GM23248 (cell line): Measurements from ENCODE around the gene CADPS. TPM values are rescaled to one million over a fixed set of nuclear protein-coding genes. Genes with fewer than 3 reads are reported as not detected.
"Not testable (repeated sequence)": the region's sequence is repeated elsewhere in the genome, so short reads cannot be mapped to it uniquely, and the experiment has no call there.

Source experiments
- DNase-seq: peaks from one replicate; pipeline ENCODE4 v3.0.0-alpha.2; 2015
- H2AFZ ChIP-seq: fragments of 200-600 bp; sonication (generic); 2 replicates; pipeline ENCODE4 v1.6.1; 2016; ENCODE audit warnings: antibody characterized with exemption
- H3F3A ChIP-seq: fragments of 200-600 bp; sonication (generic); 2 replicates; pipeline ENCODE4 v1.6.1; 2016; ENCODE audit warnings: mild to moderate bottlenecking, antibody characterized with exemption, mixed run types; ENCODE audit not compliant: insufficient read depth
- H3K27ac ChIP-seq: fragments of 200-600 bp; sonication (generic); 2 replicates; pipeline ENCODE4 v1.5.1; 2016; ENCODE audit warnings: mild to moderate bottlenecking
- H3K27me3 ChIP-seq: fragments of 200-600 bp; sonication (generic); replicated peaks from 2 replicates; pipeline ENCODE4 v1.6.1; 2016; ENCODE audit warnings: mild to moderate bottlenecking; ENCODE audit not compliant: insufficient read depth
- H3K36me3 ChIP-seq: fragments of 200-600 bp; sonication (generic); 2 replicates; pipeline ENCODE4 v1.6.1; 2016; ENCODE audit warnings: low read depth, mild to moderate bottlenecking
- H3K4me1 ChIP-seq: fragments of 200-600 bp; sonication (generic); 2 replicates; pipeline ENCODE4 v1.6.1; 2016; ENCODE audit warnings: mild to moderate bottlenecking; ENCODE audit not compliant: insufficient read depth
- H3K4me2 ChIP-seq: fragments of 200-600 bp; sonication (generic); one replicate; pipeline ENCODE4 v1.6.1; 2016; ENCODE audit warnings: mild to moderate bottlenecking; ENCODE audit not compliant: unreplicated experiment
- H3K4me3 ChIP-seq: fragments of 200-600 bp; sonication (generic); 2 replicates; pipeline ENCODE4 v1.5.1; 2016; ENCODE audit warnings: mild to moderate bottlenecking
- H3K79me2 ChIP-seq: fragments of 200-600 bp; sonication (generic); 2 replicates; pipeline ENCODE4 v1.6.1; 2016; ENCODE audit warnings: mild to moderate bottlenecking; ENCODE audit not compliant: insufficient read depth
- H3K9ac ChIP-seq: fragments of 200-600 bp; sonication (generic); 2 replicates; pipeline ENCODE4 v1.6.1; 2016; ENCODE audit warnings: mild to moderate bottlenecking
- H3K9me2 ChIP-seq: fragments of 200-600 bp; sonication (generic); 2 replicates; pipeline ENCODE4 v1.6.1; 2016; ENCODE audit warnings: mixed run types, mild to moderate bottlenecking, moderate library complexity; ENCODE audit not compliant: insufficient read depth
- H3K9me3 ChIP-seq: fragments of 200-600 bp; sonication (generic); one replicate; pipeline ENCODE4 v1.6.1; 2017; ENCODE audit warnings: low read depth
- H4K20me1 ChIP-seq: fragments of 200-600 bp; sonication (generic); 2 replicates; pipeline ENCODE4 v1.6.0; 2016; ENCODE audit not compliant: insufficient read depth
- EZH2 ChIP-seq: fragments of 200-600 bp; sonication (generic); IDR thresholded peaks from 2 replicates; pipeline ENCODE4 v1.6.1; 2018; ENCODE audit warnings: antibody characterized with exemption, mild to moderate bottlenecking; ENCODE audit not compliant: insufficient read depth, poor library complexity, severe bottlenecking
- EZH2phosphoT487 ChIP-seq: fragments of 200-600 bp; sonication (generic); IDR thresholded peaks from 2 replicates; pipeline ENCODE4 v1.6.1; 2018; ENCODE audit warnings: antibody characterized with exemption, moderate library complexity, mild to moderate bottlenecking, low read depth; ENCODE audit not compliant: insufficient read depth
- WGBS, 2 experiments: methylation state at CpG; one replicate each; pipeline ENCODE4 v1.1.6; 2015 to 2017; ENCODE audit warnings: low lambda C conversion rate in 2 of 2, low coverage in 1 of 2; ENCODE audit errors: missing lambda C conversion rate in 2 of 2; 5-methylcytosine and 5-hydroxymethylcytosine counted together
- in situ Hi-C: fragments of 300-500 bp; cut with MboI; formaldehyde crosslinking; loops from 2 replicates; pipeline ENCODE4 v1.15.0; 2020
- polyA plus RNA-seq: library from polyadenylated mRNA; unstranded; fragments of >200 nt; fragmentation: Nextera tagmentation; extraction: Ambion mirVana; gene quantifications from 2 replicates; pipeline ENCODE4 v1.2.1, GENCODE V29; 2016
- total RNA-seq: library from RNA; depleted of rRNA; stranded (reverse); fragments of >200 nt; shearing (Covaris generic); gene quantifications from 2 replicates; pipeline ENCODE4 v1.2.3, GENCODE V29; 2014

Gene CADPS
- total and polyA plus RNA-seq, 2 experiments from 2014 or later = 3.0 to 4.1 TPM

- in situ Hi-C loops = no loop called here
- Histone ChIP-seq H3K4me2 (no peak overlapping the region), H3K27ac (no peak overlapping the region), H3K4me3 (no peak overlapping the region), H2AFZ (no peak overlapping the region), H3K4me1 (peaks cover 21% of the 10 kb centered on the region), H3K36me3 (no peaks in the 10 kb centered on the region), H3F3A (peaks cover 18% of the 10 kb centered on the region), H3K79me2 (no peaks in the 10 kb centered on the region), H3K9me2 (no peaks in the 10 kb centered on the region), H3K9ac (no peak overlapping the region), H4K20me1 (no peaks in the 10 kb centered on the region; the same call in 1 of the 2 replicates), H3K27me3 (no peaks in the 10 kb centered on the region), H3K9me3 (no peaks in the 10 kb centered on the region)
- no peak for DNase-seq
- WGBS, 2 experiments = 63 to 67% methylated on average over 4 of the region's 4 CpGs
- TF ChIP-seq EZH2phosphoT487 (no peak), EZH2 (no peak)
Measured at GRCh38 chr3:62582495-62583172, 292.6 kb downstream of the CADPS start.

- H3K9me2 ChIP-seq, DNase-seq, H3K27ac ChIP-seq, H3K79me2 ChIP-seq, H4K20me1 ChIP-seq, H3K9ac ChIP-seq, H3K36me3 ChIP-seq, H2AFZ ChIP-seq, H3K27me3 ChIP-seq, H3K4me2 ChIP-seq, H3K4me1 ChIP-seq, H3K4me3 ChIP-seq, in situ Hi-C loops, H3F3A ChIP-seq, H3K9me3 ChIP-seq: not testable (repeated sequence)
- 69 to 100% methylated on average over 1 of the region's 1 CpG for WGBS, 2 experiments
Measured at GRCh38 chr3:62580485-62580884, 294.7 kb downstream of the CADPS start.

- Histone ChIP-seq H3K9me2 (no peaks in the 10 kb centered on the region), H3K9me3 (no peaks in the 10 kb centered on the region), H3K27me3 (no peaks in the 10 kb centered on the region), H2AFZ (no peak overlapping the region), H4K20me1 (no peaks in the 10 kb centered on the region; the same call in 1 of the 2 replicates), H3K9ac (no peak overlapping the region), H3K79me2 (no peaks in the 10 kb centered on the region), H3K36me3 (no peaks in the 10 kb centered on the region), H3K4me1 (peaks cover 12% of the 10 kb centered on the region; the same call in 1 of the 2 replicates), H3K4me3 (no peak overlapping the region), H3K27ac (no peak overlapping the region), H3F3A (no peaks in the 10 kb centered on the region), H3K4me2 (no peak overlapping the region)
- WGBS, 2 experiments = 91 to 94% methylated on average over 1 of the region's 1 CpG
- no peak for DNase-seq
- in situ Hi-C loops = no loop called here
- TF ChIP-seq EZH2 (no peak), EZH2phosphoT487 (no peak)
Measured at GRCh38 chr3:62577153-62577552, 298.1 kb downstream of the CADPS start.

GRCh38 chr3:62574266-62574898, 300.8 kb downstream of the CADPS start:
- no peaks in the 10 kb centered on the region for H3K9me3 ChIP-seq
- no peaks in the 10 kb centered on the region for H3K27me3 ChIP-seq
- no peaks in the 10 kb centered on the region for H3K36me3 ChIP-seq
- H3K4me3 ChIP-seq = no peak overlapping the region
- no peak overlapping the region for H3K27ac ChIP-seq
- no peak overlapping the region for H3K4me2 ChIP-seq
- no peaks in the 10 kb centered on the region; the same call in 1 of the 2 replicates for H4K20me1 ChIP-seq
- peak overlapping the region; percentile 13; the same call in 1 of the 2 replicates for H2AFZ ChIP-seq
- H3K9ac ChIP-seq = no peak overlapping the region
- no peaks in the 10 kb centered on the region for H3K9me2 ChIP-seq
- DNase-seq = no peak
- WGBS, 2 experiments = 64 to 65% methylated on average over 5 of the region's 5 CpGs
- no peaks in the 10 kb centered on the region for H3F3A ChIP-seq
- peaks cover 12% of the 10 kb centered on the region; the same call in 1 of the 2 replicates for H3K4me1 ChIP-seq
- in situ Hi-C loops = no loop called here
- TF ChIP-seq EZH2 = no peak
- TF ChIP-seq EZH2phosphoT487 = no peak
- H3K79me2 ChIP-seq = no peaks in the 10 kb centered on the region
